Raji (cell line): ENCODE results near the gene ANKK1.

Experiments
- POLR2A ChIP-seq: IDR thresholded peaks from 2 replicates; pipeline ENCODE4 v1.6.1; 2011; ENCODE audit warnings: low read depth, low read length, control low read depth; ENCODE audit not compliant: insufficient read depth

Gene ANKK1, protein sequence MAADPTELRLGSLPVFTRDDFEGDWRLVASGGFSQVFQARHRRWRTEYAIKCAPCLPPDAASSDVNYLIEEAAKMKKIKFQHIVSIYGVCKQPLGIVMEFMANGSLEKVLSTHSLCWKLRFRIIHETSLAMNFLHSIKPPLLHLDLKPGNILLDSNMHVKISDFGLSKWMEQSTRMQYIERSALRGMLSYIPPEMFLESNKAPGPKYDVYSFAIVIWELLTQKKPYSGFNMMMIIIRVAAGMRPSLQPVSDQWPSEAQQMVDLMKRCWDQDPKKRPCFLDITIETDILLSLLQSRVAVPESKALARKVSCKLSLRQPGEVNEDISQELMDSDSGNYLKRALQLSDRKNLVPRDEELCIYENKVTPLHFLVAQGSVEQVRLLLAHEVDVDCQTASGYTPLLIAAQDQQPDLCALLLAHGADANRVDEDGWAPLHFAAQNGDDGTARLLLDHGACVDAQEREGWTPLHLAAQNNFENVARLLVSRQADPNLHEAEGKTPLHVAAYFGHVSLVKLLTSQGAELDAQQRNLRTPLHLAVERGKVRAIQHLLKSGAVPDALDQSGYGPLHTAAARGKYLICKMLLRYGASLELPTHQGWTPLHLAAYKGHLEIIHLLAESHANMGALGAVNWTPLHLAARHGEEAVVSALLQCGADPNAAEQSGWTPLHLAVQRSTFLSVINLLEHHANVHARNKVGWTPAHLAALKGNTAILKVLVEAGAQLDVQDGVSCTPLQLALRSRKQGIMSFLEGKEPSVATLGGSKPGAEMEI

DNA sequence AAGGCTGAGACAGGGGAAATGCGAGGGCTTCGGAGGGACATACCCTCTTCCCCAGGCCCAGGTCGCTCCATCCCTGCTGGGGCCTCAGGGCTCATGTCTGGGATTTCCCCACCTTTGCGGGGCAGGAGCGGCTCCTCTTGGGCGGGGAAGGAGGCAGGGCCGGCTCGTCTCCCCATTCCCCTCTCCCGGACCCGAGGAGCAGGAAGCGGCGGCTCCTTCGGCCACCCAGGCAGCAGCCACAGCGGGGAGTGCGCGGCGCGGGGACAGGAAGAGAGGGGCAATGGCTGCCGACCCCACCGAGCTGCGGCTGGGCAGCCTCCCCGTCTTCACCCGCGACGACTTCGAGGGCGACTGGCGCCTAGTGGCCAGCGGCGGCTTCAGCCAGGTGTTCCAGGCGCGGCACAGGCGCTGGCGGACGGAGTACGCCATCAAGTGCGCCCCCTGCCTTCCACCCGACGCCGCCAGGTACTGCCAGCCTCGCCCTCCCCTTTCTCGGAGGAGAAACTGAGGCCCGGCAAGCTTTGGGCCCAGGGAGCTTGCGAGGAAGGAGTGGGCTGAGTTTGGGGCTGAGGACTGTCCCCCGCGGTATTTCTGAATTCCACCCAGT lies at the start of gene ANKK1:
Gene ANKK1 (plus strand): TSS at position 175 of the 607 bp plus-strand sequence. CDS start 106 bp downstream, at position 281.
- TF ChIP-seq POLR2A: no peak

- TF ChIP-seq POLR2A: no peak
These were observed 48.8 kb upstream of the ANKK1 start for GRCh38 chr11:113338730-113339129.

DNA sequence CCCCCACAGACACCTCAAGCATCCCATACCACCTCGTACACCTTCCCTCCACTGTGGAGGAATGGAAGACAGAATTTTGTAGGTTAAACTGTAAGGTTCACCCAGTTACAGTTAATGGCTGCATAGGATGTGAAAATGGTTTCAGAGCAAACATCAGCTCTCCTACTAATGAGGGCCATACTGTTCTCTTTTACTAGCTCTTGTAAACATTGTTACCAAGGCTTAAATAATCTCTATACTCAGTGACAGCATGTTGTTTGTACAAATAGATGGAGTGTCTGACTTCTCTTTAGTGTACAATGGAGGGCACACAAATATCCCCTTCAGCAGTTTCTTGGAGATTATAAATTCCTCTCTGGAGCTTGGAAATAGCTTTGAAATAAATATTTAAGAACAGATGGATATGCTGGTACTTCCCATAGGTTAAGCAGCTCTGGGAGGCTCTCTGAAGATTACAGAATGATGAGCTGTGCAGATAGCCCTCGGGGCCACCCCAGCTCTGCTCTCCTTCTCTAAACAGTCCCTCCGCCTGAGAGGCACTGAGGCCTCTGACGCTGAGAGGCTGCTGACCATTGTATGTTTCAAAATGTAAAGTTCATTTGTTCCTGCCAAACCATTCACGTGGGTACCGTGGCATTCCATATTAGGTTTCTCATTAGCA lies 47.5 kb upstream of the ANKK1 start:
- no peak for TF ChIP-seq POLR2A

DNA sequence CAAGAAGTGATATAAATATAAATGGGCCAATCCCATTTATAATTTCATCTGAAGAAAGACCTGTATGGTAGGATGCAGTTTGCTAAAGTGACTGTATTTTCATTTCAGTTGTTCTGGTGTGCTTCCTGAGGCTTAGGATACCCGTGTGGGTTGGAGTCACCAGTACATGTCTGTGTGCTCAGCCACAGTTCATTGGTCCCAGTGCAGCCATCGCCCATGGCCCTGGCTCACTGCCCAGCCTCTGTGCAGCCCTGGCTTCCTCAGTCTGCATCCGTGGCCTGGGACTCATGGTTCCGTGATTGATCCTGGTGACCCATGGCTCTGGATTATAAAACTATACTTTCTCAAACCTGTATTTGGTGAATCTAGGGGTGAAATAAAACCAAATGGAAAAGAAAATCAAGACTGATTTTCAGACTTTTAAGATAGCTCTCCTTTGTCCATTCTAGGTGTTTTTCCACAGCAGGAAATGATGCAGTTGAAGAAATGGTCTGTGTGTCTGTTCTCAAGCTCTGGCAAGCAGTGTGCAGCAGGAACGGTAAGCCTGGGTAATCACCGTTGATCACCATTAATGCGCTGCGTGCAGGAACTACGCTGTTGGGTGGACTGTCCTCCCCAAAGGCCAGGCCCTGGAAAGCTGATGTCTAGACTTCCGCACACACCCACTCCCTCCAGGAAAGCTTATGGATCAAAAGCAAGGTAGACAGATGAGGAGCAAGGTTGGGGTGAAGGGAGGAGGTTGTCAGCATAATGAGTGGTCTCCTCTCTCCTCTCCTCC lies 46.0 kb upstream of the ANKK1 start:
- no peak for TF ChIP-seq POLR2A

- no peak for TF ChIP-seq POLR2A
These were observed 41.6 kb upstream of the ANKK1 start for GRCh38 chr11:113345978-113346377.

DNA sequence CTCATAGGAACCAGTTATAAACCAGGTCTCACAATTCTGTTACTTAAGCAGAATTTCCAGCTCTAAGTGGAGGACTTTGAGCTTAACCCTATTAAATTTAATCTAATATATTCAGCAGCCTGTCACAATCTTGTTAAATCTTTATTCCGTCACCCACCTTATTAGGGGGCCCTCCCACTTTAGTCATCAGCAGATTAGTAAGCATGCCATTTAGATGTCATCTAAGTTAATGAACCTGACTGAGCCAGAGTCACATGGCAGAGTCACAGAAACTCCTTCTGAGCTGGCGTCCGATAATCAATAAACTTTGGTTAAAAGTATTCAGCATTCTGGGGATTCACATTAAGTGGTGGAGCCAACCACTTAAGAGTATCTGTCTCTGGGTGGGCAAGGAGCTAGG lies 38.1 kb upstream of the ANKK1 start:
- no peak for TF ChIP-seq POLR2A

- TF ChIP-seq POLR2A: no peak
These were observed 37.1 kb upstream of the ANKK1 start for GRCh38 chr11:113350336-113351067.

DNA sequence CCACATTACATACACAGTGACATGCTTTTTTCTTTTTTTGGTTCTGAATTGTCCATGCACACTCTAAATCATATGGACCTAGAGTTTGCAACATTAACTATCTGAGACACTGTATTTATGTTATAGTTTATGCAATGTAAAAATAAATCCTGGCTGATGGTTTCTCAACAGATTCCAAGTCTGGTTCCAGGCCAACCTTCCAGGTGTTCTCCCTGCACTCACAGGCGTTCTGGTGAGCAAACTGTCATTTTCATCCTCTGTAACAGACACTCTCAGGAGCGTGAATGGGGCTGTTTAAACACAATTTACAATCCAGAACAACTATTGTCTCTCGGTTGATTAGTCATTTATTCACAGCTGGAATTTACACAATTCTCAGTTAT lies 36.5 kb upstream of the ANKK1 start:
- no peak for TF ChIP-seq POLR2A

DNA sequence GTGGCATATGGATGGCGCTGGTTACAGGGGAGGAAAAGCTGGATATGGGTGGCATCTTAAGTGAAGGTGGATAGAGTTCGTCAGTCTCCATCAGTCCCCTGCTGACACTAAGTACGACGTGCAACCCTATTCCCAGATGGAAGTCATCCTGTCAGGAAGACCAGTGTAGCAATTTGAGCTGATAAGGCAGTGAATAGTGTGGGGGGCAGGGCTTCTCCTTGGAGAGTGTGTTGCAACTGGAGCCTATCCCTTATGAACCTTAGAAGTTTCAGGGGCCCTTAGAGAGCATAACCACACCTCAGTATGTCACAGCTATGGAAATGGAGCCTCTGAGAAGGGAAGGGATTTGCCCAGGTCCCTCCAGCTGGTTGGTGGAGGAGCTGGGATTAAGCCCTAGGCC lies 36.1 kb upstream of the ANKK1 start:
- no peak for TF ChIP-seq POLR2A

- no peak for TF ChIP-seq POLR2A
These were observed 31.4 kb upstream of the ANKK1 start for GRCh38 chr11:113356203-113356602.

DNA sequence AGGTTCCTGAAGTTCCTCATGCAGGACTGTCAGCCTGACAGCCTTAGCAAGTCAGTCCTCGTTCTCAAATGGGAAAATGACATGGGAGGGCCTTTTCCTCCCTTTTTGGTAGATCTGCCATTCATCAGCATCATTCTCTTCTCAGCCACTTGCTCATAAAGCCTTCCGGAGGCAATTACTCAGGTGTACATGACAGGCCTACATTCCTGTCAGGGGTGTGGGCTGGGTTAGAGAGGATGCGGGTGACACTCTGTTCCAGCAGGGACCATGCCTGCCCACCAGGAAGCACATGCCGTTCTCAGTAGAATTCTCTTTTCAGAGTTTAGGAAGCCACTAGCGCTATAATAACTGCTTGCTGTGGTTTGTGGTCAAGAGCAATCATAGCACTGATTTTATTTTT lies 24.2 kb upstream of the ANKK1 start:
- no peak for TF ChIP-seq POLR2A

- TF ChIP-seq POLR2A: no peak
These were observed 23.5 kb upstream of the ANKK1 start for GRCh38 chr11:113363996-113364641.

DNA sequence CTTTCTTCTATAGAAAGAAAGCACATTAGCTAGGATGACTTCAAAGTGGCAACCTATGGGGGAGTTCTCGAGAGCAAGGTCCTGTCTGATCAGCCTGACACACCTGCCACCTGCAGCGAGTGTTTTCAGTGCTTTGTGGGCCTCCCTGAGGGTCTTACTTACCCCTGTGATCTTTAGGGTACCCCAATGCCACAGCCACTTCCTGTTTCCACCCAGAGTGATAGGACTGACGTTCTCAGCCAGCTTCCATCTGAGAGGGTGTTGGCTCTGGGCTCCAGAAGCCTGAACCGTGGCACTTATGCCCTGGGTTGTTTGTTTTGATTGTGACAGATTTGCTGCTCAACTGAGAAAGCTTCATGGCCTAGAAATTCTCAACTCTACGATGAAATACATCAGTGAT lies 21.7 kb upstream of the ANKK1 start:
- TF ChIP-seq POLR2A: no peak
